ENCODE data around the gene ADAMTS6. TPM values are rescaled to one million over a fixed set of nuclear protein-coding genes. Genes with fewer than 3 reads are reported as not detected.

The ADAMTS6 gene
- total RNA-seq, 4 donors from 2014 or later: 0.05 to 0.49 (median 0.31) TPM

DNA sequence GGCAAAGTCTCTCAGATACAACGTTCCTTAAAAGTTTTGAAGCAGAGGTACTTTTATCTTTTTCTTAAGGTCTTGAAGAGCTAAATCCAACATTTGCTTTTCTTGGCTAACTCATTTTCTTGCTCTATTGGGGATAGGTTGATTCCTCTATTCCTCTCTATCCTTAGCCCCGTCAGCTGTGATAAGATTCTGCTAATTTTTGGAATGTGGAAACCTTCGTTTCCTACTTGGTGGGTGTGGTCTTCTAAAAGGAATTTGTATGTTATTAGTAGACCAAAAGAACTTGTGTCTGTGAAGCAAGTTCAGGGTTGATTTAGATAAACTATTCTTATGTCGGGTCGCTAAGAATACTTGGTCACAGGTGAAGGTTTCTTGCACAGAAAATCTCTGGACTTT lies 308.6 kb downstream of the ADAMTS6 start:
- ATAC-seq: no peak
- no peak overlapping the region for H3K4me3 ChIP-seq
- DNase-seq: no peak
- in situ Hi-C loops (cut with MboI; ENCODE audit: low sequenced_read_pairs in 4 of 4): no loop called here
- H3K36me3 ChIP-seq: no peaks in the 10 kb centered on the region
- TF ChIP-seq, protein P1, sequence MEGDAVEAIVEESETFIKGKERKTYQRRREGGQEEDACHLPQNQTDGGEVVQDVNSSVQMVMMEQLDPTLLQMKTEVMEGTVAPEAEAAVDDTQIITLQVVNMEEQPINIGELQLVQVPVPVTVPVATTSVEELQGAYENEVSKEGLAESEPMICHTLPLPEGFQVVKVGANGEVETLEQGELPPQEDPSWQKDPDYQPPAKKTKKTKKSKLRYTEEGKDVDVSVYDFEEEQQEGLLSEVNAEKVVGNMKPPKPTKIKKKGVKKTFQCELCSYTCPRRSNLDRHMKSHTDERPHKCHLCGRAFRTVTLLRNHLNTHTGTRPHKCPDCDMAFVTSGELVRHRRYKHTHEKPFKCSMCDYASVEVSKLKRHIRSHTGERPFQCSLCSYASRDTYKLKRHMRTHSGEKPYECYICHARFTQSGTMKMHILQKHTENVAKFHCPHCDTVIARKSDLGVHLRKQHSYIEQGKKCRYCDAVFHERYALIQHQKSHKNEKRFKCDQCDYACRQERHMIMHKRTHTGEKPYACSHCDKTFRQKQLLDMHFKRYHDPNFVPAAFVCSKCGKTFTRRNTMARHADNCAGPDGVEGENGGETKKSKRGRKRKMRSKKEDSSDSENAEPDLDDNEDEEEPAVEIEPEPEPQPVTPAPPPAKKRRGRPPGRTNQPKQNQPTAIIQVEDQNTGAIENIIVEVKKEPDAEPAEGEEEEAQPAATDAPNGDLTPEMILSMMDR (IDR thresholded peaks at IDR 0.05 in 4 of 5, conservative IDR thresholded peaks at IDR 0.05 in 1 of 5): no peak
- no peak for TF ChIP-seq POLR2A (IDR thresholded peaks at IDR 0.05)
- H3K9me3 ChIP-seq: no peaks in the 10 kb centered on the region
- no peak overlapping the region for H3K27ac ChIP-seq
- intact Hi-C loops (cut with DNase I; ENCODE audit: low total_unique reads): no loop called here
- H3K27me3 ChIP-seq: no peaks in the 10 kb centered on the region
- H3K4me1 ChIP-seq: no peaks in the 10 kb centered on the region

DNA sequence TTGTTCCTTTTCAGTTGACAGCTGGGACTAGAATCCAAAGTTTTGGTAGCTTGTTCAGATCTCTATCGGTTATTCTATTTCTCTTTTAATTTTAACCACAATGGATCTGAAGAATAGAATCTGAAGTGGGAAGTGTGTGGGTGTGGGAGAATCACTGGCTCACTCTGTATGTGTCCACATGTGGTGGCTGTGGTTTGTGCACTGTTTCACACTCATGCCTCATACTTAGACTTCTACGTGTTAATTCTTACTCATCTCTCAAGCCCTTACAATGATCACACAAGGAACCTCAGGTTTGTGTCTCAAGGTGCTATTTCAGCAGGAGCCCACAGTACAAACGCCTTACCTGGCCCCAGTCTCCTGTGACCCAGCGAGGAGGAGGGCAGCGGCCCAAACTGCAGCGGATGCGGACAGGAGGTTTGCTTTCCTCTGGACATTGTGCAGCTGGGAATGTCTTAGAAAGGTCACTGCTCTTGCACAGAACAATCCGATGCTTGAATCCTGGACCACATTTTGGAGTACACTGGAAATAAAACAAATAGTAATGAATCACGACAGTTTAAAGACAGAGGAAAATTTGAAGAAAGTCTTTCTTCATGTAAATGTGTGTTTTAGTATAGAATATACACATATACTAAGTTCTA lies 309.1 kb downstream of the ADAMTS6 start:
- no peak for ATAC-seq
- Histone ChIP-seq H3K9me3 (no peaks in the 10 kb centered on the region), H3K27ac (no peak overlapping the region), H3K4me3 (no peak overlapping the region), H3K27me3 (no peaks in the 10 kb centered on the region), H3K36me3 (no peaks in the 10 kb centered on the region), H3K4me1 (no peaks in the 10 kb centered on the region)
- no peak for TF ChIP-seq POLR2A (IDR thresholded peaks at IDR 0.05)
- TF ChIP-seq, protein P1 (IDR thresholded peaks at IDR 0.05 in 4 of 5, conservative IDR thresholded peaks at IDR 0.05 in 1 of 5): no peak
- in situ Hi-C loops (cut with MboI; ENCODE audit: low sequenced_read_pairs in 4 of 4) (no loop called here), intact Hi-C loops (cut with DNase I; ENCODE audit: low total_unique reads) (no loop called here)
- DNase-seq: no peak

DNA sequence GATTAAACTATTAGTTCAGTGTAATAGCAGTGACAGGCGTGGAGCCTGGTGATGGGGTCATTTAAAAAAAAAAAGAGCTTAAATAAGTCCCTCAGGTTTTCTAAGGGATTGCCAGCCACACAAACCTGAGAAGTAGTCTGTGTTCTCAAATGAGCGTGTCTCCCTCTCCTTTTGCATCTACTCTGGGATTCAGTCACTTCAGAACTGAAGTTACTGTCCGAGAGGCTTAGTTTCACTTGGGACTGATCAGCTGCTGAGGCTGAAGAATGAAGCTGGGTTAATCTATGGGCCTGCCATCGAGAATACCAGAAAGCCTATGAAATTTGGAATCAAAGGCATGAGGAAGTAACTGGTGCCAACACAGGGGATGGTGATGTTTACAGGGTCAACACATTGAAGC lies 310.1 kb downstream of the ADAMTS6 start:
- Histone ChIP-seq H3K4me3 (no peak overlapping the region), H3K27me3 (no peaks in the 10 kb centered on the region), H3K4me1 (no peaks in the 10 kb centered on the region), H3K27ac (no peak overlapping the region), H3K36me3 (no peaks in the 10 kb centered on the region), H3K9me3 (no peaks in the 10 kb centered on the region)
- TF ChIP-seq POLR2A (IDR thresholded peaks at IDR 0.05): no peak
- TF ChIP-seq, protein P1 (IDR thresholded peaks at IDR 0.05 in 4 of 5, conservative IDR thresholded peaks at IDR 0.05 in 1 of 5): no peak
- in situ Hi-C loops (cut with MboI; ENCODE audit: low sequenced_read_pairs in 4 of 4) (no loop called here), intact Hi-C loops (cut with DNase I; ENCODE audit: low total_unique reads) (no loop called here)
- ATAC-seq (no peak), DNase-seq (no peak)

DNA sequence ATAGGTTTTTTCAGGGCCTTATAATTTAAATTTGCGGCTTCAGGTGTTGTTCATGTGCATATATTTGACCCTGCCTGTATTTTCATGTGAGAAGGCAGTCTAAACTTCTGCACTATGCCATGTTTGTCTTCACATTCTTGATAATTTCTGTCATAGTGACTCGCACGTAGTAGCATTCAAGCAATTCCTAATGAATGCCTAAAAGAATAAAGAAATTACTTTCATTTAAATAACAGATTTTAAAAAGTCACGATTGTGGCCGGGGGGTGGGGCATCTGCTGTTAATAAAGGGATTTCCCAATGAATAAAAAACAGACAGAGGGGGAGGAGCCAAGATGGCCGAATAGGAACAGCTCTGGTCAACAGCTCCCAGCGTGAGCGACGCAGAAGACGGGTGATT lies 318.0 kb downstream of the ADAMTS6 start:
- Histone ChIP-seq H3K9me3 (no peaks in the 10 kb centered on the region), H3K4me1 (no peaks in the 10 kb centered on the region), H3K4me3 (no peak overlapping the region), H3K36me3 (no peaks in the 10 kb centered on the region), H3K27ac (no peak overlapping the region), H3K27me3 (no peaks in the 10 kb centered on the region)
- in situ Hi-C loops (cut with MboI; ENCODE audit: low sequenced_read_pairs in 4 of 4): no loop called here
- ATAC-seq (no peak), DNase-seq (no peak)
- intact Hi-C loops (cut with DNase I; ENCODE audit: low total_unique reads): no loop called here
- TF ChIP-seq, protein P1 (IDR thresholded peaks at IDR 0.05 in 4 of 5, conservative IDR thresholded peaks at IDR 0.05 in 1 of 5): no peak
- no peak for TF ChIP-seq POLR2A (IDR thresholded peaks at IDR 0.05)

DNA sequence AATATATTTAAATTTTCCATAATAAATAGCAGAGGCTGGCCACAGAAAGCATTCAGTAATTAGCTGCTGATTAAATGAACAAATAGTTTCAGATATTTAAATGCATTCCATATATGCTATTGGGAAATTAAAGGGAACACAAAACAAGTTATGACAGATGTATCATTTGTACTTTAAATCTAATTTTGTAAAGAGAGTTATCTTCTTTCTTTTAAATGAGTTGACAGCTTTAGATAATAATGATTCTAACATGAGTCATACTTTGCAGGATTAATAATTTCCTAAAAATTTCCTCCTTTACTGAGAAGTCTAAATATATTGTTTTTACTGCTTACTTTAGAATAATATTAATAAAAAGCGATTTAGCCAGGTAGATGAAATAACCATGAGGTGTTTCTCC lies 320.1 kb downstream of the ADAMTS6 start:
- H3K27me3 ChIP-seq: no peaks in the 10 kb centered on the region
- DNase-seq (no peak), ATAC-seq (no peak)
- in situ Hi-C loops (cut with MboI; ENCODE audit: low sequenced_read_pairs in 4 of 4): no loop called here
- intact Hi-C loops (cut with DNase I; ENCODE audit: low total_unique reads): no loop called here
- no peak overlapping the region for H3K27ac ChIP-seq
- H3K4me3 ChIP-seq: no peak overlapping the region
- TF ChIP-seq, protein P1 (IDR thresholded peaks at IDR 0.05 in 4 of 5, conservative IDR thresholded peaks at IDR 0.05 in 1 of 5): no peak
- no peak for TF ChIP-seq POLR2A (IDR thresholded peaks at IDR 0.05)
- H3K36me3 ChIP-seq: no peaks in the 10 kb centered on the region
- H3K9me3 ChIP-seq: no peaks in the 10 kb centered on the region
- no peaks in the 10 kb centered on the region for H3K4me1 ChIP-seq
